Suprapubic skin (tissue), 4 donors: ENCODE measurements around the gene HECW1.
"Not testable (repeated sequence)": the region's sequence is repeated elsewhere in the genome, so short reads cannot be mapped to it uniquely, and the experiment has no call there.

ENCODE experiments used
- EP300 ChIP-seq: sonication (generic); formaldehyde crosslinking; IDR thresholded peaks from one replicate; pipeline ENCODE4 v1.6.1; 2017; ENCODE audit warnings: antibody characterized with exemption
- POLR2A ChIP-seq, 2 donors: fragments of 450-650 bp; IDR thresholded peaks; one replicate each; pipeline ENCODE4 v1.6.1; 2017; ENCODE audit warnings: antibody characterized with exemption in 2 of 2, mild to moderate bottlenecking in 2 of 2, moderate library complexity in 2 of 2
- POLR2AphosphoS5 ChIP-seq, 3 donors: sonication (generic); formaldehyde crosslinking; IDR thresholded peaks; one replicate each; pipeline ENCODE4 v1.6.1; 2017; ENCODE audit warnings: antibody characterized with exemption in 3 of 3
- TF ChIP-seq, protein P1 (sequence below), 2 donors: fragments of 200-600 bp in 1 of 2; fragments of 450-650 bp in 1 of 2; sonication (generic) in 1 of 2; IDR thresholded peaks; one replicate each; pipeline ENCODE4 v1.5.1; 2016 to 2019; ENCODE audit warnings: antibody characterized with exemption in 2 of 2, mild to moderate bottlenecking in 1 of 2, moderate library complexity in 1 of 2

DNA sequence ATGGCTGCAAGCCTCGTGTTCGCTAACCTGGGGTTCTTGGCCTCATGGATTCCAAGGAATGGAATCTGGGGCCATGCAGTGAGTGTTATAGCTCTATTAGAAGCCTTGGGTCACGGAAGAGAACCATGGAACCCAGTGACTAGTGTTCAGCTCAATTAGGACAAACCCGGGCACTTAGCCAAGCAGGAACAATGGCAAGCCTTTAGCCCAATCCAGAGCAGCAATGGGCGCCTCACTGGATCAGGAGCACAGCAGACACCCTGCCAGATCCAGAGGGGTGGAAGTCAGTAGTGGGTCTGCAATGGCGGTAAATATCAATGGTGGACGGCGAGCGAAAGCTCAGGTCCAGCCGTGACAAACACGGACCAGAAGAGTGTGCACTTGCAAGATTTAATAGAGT lies 98.1 kb downstream of the HECW1 start:
- TF ChIP-seq, protein P1, sequence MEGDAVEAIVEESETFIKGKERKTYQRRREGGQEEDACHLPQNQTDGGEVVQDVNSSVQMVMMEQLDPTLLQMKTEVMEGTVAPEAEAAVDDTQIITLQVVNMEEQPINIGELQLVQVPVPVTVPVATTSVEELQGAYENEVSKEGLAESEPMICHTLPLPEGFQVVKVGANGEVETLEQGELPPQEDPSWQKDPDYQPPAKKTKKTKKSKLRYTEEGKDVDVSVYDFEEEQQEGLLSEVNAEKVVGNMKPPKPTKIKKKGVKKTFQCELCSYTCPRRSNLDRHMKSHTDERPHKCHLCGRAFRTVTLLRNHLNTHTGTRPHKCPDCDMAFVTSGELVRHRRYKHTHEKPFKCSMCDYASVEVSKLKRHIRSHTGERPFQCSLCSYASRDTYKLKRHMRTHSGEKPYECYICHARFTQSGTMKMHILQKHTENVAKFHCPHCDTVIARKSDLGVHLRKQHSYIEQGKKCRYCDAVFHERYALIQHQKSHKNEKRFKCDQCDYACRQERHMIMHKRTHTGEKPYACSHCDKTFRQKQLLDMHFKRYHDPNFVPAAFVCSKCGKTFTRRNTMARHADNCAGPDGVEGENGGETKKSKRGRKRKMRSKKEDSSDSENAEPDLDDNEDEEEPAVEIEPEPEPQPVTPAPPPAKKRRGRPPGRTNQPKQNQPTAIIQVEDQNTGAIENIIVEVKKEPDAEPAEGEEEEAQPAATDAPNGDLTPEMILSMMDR (IDR thresholded peaks at IDR 0.05), result not testable (repeated sequence)
- TF ChIP-seq POLR2A (IDR thresholded peaks at IDR 0.05); POLR2AphosphoS5 (IDR thresholded peaks at IDR 0.05); EP300: not testable (repeated sequence)
